Osteoblast (primary cell): ENCODE data around the gene UNC5C. TPM values are rescaled to one million over a fixed set of nuclear protein-coding genes. Genes with fewer than 3 reads are reported as not detected.

Source experiments
- DNase-seq: peaks from one replicate; pipeline ENCODE4 v3.0.0; 2011; ENCODE audit warnings: low spot score, mixed read lengths; ENCODE audit not compliant: insufficient read length; ENCODE audit errors: missing footprints
- H2AFZ ChIP-seq: 2 replicates; pipeline ENCODE4 v1.6.0; 2011; ENCODE audit warnings: mild to moderate bottlenecking, low read length
- H3K27ac ChIP-seq: 2 replicates; pipeline ENCODE4 v1.5.1; 2011; ENCODE audit warnings: mild to moderate bottlenecking, low read depth, low read length, moderate library complexity
- H3K27me3 ChIP-seq: 2 replicates; pipeline ENCODE4 v1.6.0; 2012; ENCODE audit warnings: mild to moderate bottlenecking, control low read depth, inconsistent platforms, low read length, moderate library complexity; ENCODE audit not compliant: insufficient read depth
- H3K36me3 ChIP-seq: 2 replicates; pipeline ENCODE4 v1.5.1; 2011; ENCODE audit warnings: mild to moderate bottlenecking, low read length, control low read depth, moderate library complexity; ENCODE audit not compliant: insufficient read depth
- H3K4me1 ChIP-seq: 2 replicates; pipeline ENCODE4 v1.5.1; 2011; ENCODE audit warnings: mild to moderate bottlenecking, low read length, control low read depth, moderate library complexity; ENCODE audit not compliant: insufficient read depth
- H3K4me2 ChIP-seq: 2 replicates; pipeline ENCODE4 v1.6.0; 2011; ENCODE audit warnings: mild to moderate bottlenecking, low read length; ENCODE audit not compliant: insufficient read depth
- H3K4me3 ChIP-seq: fragments of 200-600 bp; sonication (generic); 3 replicates; pipeline ENCODE4 v1.5.1; 2012; ENCODE audit warnings: mild to moderate bottlenecking, low read length, inconsistent platforms; ENCODE audit not compliant: insufficient read depth
- H3K79me2 ChIP-seq: 2 replicates; pipeline ENCODE4 v1.6.0; 2012; ENCODE audit warnings: mild to moderate bottlenecking, low read length, control low read depth, inconsistent platforms; ENCODE audit not compliant: insufficient read depth
- H3K9me3 ChIP-seq: 2 replicates; pipeline ENCODE4 v1.5.1; 2011; ENCODE audit warnings: low read depth, low read length, control low read depth
- H4K20me1 ChIP-seq: 2 replicates; pipeline ENCODE4 v1.6.0; 2012; ENCODE audit warnings: mild to moderate bottlenecking, low read length, control low read depth; ENCODE audit not compliant: insufficient read depth
- total RNA-seq: library from RNA; depleted of rRNA; stranded (reverse); fragments of >200 nt; gene quantifications from 2 replicates; pipeline ENCODE4 v1.2.3, GENCODE V29; 2012
- TF ChIP-seq, protein P1 (sequence below): IDR thresholded peaks from 2 replicates; pipeline ENCODE4 v1.5.1; 2011; ENCODE audit warnings: mild to moderate bottlenecking, low read depth, low read length, moderate library complexity; ENCODE audit errors: extremely low read depth

UNC5C gene
- total RNA-seq, 1 donor = 9.0 TPM

GRCh38 chr4:95500361-95500760 lies 48.4 kb downstream of the UNC5C start:
- no peaks in the 10 kb centered on the region for H3K9me3 ChIP-seq
- no peaks in the 10 kb centered on the region for H3K79me2 ChIP-seq
- H3K4me2 ChIP-seq = no peak overlapping the region
- H3K27me3 ChIP-seq = no peaks in the 10 kb centered on the region
- no peak overlapping the region for H3K27ac ChIP-seq
- H3K4me3 ChIP-seq = no peak overlapping the region
- no peak overlapping the region for H2AFZ ChIP-seq
- no peak for DNase-seq
- TF ChIP-seq, protein P1, sequence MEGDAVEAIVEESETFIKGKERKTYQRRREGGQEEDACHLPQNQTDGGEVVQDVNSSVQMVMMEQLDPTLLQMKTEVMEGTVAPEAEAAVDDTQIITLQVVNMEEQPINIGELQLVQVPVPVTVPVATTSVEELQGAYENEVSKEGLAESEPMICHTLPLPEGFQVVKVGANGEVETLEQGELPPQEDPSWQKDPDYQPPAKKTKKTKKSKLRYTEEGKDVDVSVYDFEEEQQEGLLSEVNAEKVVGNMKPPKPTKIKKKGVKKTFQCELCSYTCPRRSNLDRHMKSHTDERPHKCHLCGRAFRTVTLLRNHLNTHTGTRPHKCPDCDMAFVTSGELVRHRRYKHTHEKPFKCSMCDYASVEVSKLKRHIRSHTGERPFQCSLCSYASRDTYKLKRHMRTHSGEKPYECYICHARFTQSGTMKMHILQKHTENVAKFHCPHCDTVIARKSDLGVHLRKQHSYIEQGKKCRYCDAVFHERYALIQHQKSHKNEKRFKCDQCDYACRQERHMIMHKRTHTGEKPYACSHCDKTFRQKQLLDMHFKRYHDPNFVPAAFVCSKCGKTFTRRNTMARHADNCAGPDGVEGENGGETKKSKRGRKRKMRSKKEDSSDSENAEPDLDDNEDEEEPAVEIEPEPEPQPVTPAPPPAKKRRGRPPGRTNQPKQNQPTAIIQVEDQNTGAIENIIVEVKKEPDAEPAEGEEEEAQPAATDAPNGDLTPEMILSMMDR = no peak
- H3K36me3 ChIP-seq = no peaks in the 10 kb centered on the region
- H3K4me1 ChIP-seq = peaks cover 4% of the 10 kb centered on the region
- H4K20me1 ChIP-seq = no peaks in the 10 kb centered on the region

GRCh38 chr4:95499291-95499696 lies 49.5 kb downstream of the UNC5C start:
- TF ChIP-seq, protein P1 = no peak
- Histone ChIP-seq H3K27ac (no peak overlapping the region), H3K4me3 (no peak overlapping the region), H3K4me2 (no peak overlapping the region), H3K9me3 (no peaks in the 10 kb centered on the region), H3K27me3 (no peaks in the 10 kb centered on the region), H3K36me3 (no peaks in the 10 kb centered on the region), H2AFZ (no peak overlapping the region), H3K79me2 (no peaks in the 10 kb centered on the region), H4K20me1 (no peaks in the 10 kb centered on the region), H3K4me1 (no peaks in the 10 kb centered on the region)
- no peak for DNase-seq

DNA sequence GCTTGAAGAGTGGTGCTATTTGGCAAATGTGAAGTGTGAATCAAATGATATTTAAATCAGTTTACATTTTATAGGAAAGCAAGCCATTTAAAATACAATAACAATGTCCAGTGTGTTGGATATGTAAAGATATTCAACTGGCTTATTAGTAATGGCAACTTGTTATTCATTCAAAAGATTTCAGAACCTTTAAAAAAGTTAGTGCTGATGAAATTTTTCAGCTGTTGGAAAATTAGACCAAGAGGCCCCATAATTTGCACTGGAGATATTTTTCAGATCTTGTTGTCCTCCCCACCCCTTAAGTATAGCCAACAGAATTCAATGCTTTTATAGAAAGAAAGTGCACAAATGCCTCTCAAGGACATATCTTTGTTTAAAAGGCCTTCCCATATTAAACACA lies 54.6 kb downstream of the UNC5C start:
- Histone ChIP-seq H3K4me3 (no peak overlapping the region), H3K36me3 (no peaks in the 10 kb centered on the region), H3K9me3 (no peaks in the 10 kb centered on the region), H3K27me3 (no peaks in the 10 kb centered on the region), H2AFZ (no peak overlapping the region), H3K4me1 (no peaks in the 10 kb centered on the region), H4K20me1 (no peaks in the 10 kb centered on the region), H3K4me2 (no peak overlapping the region), H3K27ac (no peak overlapping the region), H3K79me2 (no peaks in the 10 kb centered on the region)
- TF ChIP-seq, protein P1 = no peak
- DNase-seq = no peak

DNA sequence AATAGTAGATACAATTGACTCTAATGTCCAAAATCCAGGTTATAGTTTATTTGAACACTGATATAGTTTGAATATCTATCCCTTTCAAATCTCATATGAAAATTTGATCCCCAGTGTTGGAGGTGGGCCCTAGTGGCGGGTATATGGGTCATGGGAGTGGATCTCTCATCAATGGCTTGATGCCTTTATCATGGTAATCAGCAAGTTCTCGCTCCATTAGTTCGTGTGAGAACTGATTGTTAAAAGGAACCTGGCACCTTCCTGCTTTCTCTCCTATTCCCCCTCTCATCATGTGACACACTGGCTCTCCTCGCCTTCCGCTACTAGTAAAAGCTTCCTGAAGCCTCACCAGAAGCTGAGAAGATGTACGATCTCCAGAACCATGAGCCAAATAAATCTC lies 70.1 kb downstream of the UNC5C start:
- DNase-seq = no peak
- no peaks in the 10 kb centered on the region for H3K4me1 ChIP-seq
- no peaks in the 10 kb centered on the region for H3K27me3 ChIP-seq
- H3K4me3 ChIP-seq = no peak overlapping the region
- no peaks in the 10 kb centered on the region for H4K20me1 ChIP-seq
- TF ChIP-seq, protein P1 = no peak
- H3K9me3 ChIP-seq = no peaks in the 10 kb centered on the region
- H3K4me2 ChIP-seq = no peak overlapping the region
- H2AFZ ChIP-seq = no peak overlapping the region
- H3K79me2 ChIP-seq = no peaks in the 10 kb centered on the region
- no peak overlapping the region for H3K27ac ChIP-seq
- no peaks in the 10 kb centered on the region for H3K36me3 ChIP-seq
